Right ventricle myocardium inferior (tissue), 1 donor: ENCODE measurements around the gene TBC1D5. TPM values are rescaled to one million over a fixed set of nuclear protein-coding genes. Genes with fewer than 3 reads are reported as not detected.

Source experiments
- ATAC-seq: fragments of 200-7000 bp; cut with Tn5 transposase; one replicate; pipeline ENCODE4 v1.9.1; 2020; ENCODE audit warnings: mild to moderate bottlenecking, moderate library complexity
- DNase-seq: peaks from one replicate; pipeline ENCODE4 v3.0.0; 2021; ENCODE audit errors: missing footprints
- intact Hi-C: fragments of 100-400 bp; cut with DNase I; formaldehyde crosslinking; loops from one replicate; pipeline ENCODE4 v1.11.0; 2022
- total RNA-seq: library from RNA; stranded (reverse); fragmentation: NEBNext Ultra II Directional; extraction: Animal tissue kit (Norgen Biotek cat#: 25700); gene quantifications from one replicate; pipeline ENCODE4 v1.2.1, GENCODE V29; 2021
- donor health status: DM: no; HTN: yes; CAD: no; lungs with severe emphysema.

Gene TBC1D5
- total RNA-seq, 1 donor from 2014 or later: 34.4 TPM

- no peak for DNase-seq
- ATAC-seq: no peak
- intact Hi-C loops: no loop called here
Observed at GRCh38 chr3:17204049-17204650, 538.3 kb downstream of the TBC1D5 start.

- DNase-seq (no peak), ATAC-seq (no peak)
- intact Hi-C loops: no loop called here
Observed at GRCh38 chr3:17201538-17201937, 540.9 kb downstream of the TBC1D5 start.

DNA sequence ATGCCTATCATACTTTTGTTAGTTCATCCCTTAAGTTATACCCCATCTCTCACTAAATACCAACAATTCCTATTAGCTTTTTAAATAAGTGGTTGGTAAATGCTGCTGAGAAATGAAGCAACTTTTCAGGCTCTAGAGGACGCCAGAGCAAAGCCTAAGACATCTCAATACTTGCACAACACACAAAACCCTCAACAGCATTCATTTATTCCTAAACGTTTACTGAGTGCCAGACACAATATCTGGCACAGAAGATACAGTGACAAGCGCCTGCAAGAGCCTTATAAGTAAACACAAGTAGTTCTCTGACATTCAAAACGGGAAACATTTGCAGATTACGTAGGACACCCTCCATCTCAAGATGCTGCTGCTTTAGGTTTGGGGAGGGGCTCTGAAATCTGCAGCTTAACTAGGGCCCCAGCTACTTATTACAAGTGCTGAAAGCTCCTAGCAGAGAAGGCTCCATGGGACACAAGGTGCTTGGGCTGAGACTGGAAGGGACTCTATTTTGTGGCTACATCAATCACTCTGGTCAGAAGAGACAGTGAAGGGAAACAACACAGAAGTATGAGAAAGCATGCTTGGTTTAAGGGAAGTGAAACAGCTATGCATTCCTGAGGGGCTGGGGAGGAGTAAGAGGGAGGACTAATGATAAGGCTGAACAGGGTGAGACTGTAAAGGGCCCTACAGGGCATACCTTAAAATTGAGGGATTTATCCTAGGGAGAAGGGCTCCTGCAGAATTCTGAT is 546.4 kb downstream of the TBC1D5 start:
- DNase-seq (no peak), ATAC-seq (no peak)
- intact Hi-C loops: no loop called here

DNA sequence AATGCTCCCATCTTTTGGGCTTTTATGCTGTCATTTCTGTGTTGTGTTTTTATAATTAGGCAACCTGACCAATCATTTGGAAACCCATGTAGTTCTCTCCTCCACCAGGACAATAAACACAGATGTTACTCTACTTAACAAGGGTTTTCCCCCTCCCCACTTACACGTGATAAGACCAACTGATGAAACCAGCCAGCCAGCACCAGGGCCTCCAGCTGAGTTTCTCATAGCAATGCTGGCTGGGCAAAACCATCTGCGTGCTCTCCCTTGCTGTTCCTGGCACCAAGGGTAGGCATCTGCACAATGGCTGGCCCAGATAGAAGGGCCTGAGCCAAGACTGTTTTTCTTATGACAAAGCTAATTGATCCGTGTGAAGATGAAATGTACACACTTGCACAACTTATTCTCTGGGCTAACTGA is 547.2 kb downstream of the TBC1D5 start:
- no peak for DNase-seq
- intact Hi-C loops: no loop called here
- ATAC-seq: no peak

DNA sequence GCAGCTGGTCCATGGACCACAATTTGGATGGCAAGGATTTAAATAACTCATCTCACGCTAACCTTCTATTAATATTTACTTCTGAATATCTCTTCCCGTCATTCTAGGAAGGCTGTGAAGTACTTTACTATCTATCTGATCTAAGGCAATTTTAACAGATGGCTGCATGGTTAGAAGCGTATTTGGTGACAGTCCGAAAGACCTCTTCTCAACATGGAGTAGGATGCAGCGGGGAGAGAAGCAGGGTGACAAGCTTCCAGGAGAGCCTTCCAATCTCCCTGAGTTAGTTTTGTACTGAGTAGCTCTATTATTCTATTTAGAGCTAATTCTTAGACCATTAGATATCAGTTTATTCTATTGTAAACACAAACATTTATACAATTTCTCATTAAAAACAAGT is 548.3 kb downstream of the TBC1D5 start:
- intact Hi-C loops: no loop called here
- DNase-seq: no peak
- ATAC-seq: no peak

- DNase-seq (no peak), ATAC-seq (no peak)
- intact Hi-C loops: no loop called here
Observed at GRCh38 chr3:17192995-17193394, 549.4 kb downstream of the TBC1D5 start.

GRCh38 chr3:17190353-17191078 is 551.9 kb downstream of the TBC1D5 start:
- ATAC-seq (peak; percentile 69), DNase-seq (no peak)
- intact Hi-C loops: no loop called here

DNA sequence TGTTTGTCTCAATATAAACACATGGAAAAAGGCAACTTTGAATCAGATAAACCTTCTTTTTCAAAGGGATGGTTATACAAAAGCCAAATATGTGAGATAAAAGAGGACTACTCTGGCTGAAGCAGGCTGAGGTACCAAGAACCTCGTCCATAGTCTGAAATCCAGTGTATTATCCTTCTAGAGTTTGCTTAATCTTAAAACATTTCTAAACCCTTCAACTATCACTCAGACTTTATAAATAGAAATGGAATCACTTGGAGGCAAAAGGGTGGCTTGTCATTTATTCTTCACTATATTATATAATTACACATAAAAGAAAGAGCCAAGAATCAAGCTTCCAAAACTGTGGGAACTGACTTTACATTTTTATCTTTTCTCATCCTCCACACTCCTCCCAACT is 554.1 kb downstream of the TBC1D5 start:
- DNase-seq (no peak), ATAC-seq (no peak)
- intact Hi-C loops: no loop called here

DNA sequence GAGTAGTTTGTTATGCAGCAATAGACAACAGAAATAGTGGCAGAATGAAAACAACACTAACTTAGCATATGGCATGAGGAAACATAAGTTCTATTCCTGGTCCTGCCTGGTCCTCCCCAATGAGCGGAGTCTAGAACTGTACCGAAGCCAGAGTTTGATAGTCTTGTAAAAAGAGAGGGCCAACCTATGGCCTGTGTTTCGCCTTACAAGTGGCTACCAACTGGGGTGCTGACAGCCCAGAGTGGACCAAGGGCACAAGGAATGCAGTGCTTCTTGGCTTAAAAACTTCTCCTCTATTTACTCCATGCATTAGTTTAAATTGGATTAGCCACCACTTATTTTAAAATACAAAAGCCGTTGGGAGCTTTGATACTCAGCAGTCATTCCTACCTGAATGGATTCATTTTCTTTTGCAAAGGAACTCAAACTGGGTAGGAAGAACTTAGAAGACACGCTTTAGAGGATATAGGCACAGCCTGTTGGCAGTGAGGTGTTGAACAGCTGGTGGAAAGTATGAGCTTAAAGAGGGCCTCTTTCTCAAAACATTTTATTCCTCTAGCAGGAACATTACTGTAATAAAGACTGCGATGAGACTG is 554.7 kb downstream of the TBC1D5 start:
- intact Hi-C loops: no loop called here
- no peak for ATAC-seq
- DNase-seq: no peak

- ATAC-seq: no peak
- DNase-seq: no peak
- intact Hi-C loops: no loop called here
Observed at GRCh38 chr3:17183951-17184550, 558.4 kb downstream of the TBC1D5 start.

DNA sequence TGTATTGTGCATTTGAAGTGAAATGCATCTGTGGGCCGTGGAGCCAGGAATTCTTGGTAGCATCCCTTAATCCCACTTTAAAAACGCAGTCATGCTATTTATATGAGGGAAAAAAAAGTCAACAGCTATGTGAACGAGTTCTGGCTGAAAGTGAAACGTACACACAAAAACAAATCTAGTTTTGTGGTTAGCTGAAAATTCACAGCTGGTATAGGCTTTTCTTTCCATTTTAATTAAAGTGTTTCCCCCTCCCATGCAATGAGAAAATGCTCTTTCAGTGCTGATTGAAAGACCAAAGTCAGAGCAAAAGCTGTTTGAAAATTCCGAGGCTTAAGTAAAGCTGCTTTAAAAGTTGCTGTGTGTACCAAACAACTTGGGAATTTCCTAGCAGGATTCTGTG is 560.3 kb downstream of the TBC1D5 start:
- intact Hi-C loops: no loop called here
- ATAC-seq: no peak
- DNase-seq: no peak

DNA sequence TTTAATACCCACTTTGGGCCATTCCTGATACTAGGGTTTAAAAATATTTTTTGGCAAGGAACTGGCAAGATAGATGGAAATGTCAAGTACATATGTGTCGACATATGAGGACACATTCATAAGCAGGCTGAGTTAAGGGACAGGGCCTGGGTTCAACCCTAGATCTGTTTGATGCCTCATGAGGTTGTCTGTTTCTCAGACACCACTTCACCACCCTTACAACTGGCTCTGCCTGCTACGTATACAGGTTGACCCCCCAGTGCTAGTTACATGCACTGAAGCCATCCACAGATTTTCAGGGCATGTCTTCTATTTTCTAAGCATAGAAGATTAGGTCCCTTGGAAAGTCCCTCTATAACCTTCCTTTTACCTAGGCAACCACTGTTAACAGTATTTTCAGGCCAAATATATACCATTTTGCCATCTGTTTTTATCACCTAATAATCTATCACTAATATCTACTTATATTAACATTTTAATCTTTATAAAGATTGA is 561.0 kb downstream of the TBC1D5 start:
- ATAC-seq (no peak), DNase-seq (no peak)
- intact Hi-C loops: no loop called here

DNA sequence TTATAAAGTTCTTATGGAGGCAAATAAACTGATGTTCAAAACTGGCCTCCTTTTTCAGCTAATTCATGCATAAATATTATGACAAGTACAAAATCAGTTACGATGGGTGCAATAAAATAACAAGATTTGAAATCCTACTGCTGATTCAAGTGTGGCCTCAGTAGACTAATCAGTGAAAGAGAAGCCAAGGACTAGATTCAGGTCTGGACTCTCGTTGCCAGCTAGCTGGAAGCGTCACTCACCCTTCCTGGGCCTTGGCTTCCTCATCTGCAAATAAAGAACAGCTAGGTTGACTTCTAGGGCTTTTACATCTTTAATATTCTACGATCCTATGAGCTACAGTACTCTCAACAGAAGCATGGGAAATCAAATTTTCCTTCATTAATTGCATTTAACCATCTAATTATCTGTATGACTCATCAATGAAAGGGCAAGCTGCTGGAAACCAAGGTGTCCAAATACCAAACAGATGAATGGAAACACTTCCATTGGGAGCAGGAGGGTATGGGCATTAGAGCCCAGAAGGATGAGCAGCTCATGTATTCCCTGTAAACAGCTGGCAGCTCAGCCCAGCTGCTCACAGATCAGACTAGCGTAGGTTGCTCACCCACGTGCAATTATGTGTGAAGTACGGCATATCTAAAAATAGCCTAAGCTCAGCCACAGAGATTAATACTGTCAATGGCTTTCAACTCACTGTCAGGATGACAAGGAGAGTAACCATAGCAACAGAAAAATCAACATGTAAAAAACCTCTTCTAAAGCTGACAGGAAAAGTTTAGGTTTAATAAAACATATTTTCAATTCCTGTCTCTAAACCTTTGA is 562.8 kb downstream of the TBC1D5 start:
- DNase-seq (no peak), ATAC-seq (peak; percentile 68)
- intact Hi-C loops: no loop called here

DNA sequence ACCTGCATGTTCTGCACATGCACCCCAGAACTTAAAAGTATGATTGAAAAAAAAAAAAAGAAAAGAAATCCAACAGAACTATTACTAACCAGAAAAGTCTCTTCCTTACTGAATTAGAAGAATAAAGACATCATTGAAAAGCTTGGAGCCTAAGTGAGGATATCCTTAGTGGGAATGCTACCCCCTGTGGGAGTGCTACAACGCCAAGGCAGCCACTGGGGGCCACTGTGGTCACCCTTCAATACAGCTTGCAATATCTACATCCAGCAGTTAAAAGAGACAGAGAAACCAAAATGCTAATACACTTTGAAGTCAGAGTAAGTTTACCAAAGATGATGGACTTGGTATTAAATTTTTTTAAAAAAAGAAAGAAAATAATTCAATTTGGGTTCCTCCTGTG is 565.7 kb downstream of the TBC1D5 start:
- DNase-seq: no peak
- intact Hi-C loops: no loop called here
- no peak for ATAC-seq

GRCh38 chr3:17175187-17175807 is 567.1 kb downstream of the TBC1D5 start:
- DNase-seq: no peak
- intact Hi-C loops: no loop called here
- peak; percentile 45 for ATAC-seq

DNA sequence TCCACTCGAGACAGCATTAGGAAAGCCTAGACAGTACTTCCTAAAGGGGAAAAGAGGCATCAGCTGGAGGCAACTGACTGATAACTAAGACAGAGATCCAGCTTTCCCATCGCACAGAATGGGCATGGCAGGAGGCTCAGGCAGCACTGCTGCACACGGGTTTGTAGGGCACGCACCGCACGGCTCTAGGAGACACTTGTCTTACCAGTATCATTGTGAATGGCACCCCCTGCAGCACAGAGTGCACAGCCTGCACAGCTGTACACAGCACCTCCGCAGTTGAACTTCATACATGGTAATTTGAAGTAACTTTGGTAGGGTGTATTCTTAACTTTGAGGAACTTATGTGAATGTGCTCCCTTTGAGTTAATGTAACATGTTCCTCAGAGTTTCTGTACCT is 576.1 kb downstream of the TBC1D5 start:
- intact Hi-C loops: no loop called here
- peak; percentile 49 for ATAC-seq

GRCh38 chr3:17162116-17162515 is 580.3 kb downstream of the TBC1D5 start:
- ATAC-seq (no peak), DNase-seq (no peak)
- intact Hi-C loops: no loop called here

More for the DNA sequence above, 576.1 kb downstream of the TBC1D5 start:
- DNase-seq: no peak

DNA sequence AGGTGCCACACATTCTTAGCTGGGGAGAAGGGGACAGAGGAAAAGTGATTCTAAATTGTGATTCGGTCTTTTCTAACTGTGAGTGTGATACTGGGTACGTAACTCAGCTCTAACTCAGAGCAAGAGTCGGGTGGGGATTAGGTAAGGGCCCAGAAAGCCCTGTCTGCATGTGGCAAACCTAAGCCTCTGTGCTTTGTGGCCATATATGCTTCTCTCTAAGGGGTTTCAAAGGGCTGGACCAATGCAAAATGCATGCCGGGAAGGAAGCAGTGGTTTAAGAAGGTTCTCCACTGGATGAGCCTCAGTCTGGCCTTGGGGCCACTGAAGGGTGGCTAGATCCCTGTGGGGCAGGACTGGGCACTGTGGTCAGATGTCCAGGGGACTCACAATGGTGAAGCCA is 581.8 kb downstream of the TBC1D5 start:
- intact Hi-C loops: no loop called here
- ATAC-seq (no peak), DNase-seq (no peak)
